Activated T-helper 9 cell treated with anti-CD3 and anti-CD28 coated beads, Interleukin-2, amount 50 U/mL, for 16 hours (primary cell): ENCODE data around the gene SH3RF2.

Experiments used
- DNase-seq: peaks from one replicate; pipeline ENCODE4 v3.0.0-alpha.2; 2020; ENCODE audit warnings: low read depth

The SH3RF2 gene

DNA sequence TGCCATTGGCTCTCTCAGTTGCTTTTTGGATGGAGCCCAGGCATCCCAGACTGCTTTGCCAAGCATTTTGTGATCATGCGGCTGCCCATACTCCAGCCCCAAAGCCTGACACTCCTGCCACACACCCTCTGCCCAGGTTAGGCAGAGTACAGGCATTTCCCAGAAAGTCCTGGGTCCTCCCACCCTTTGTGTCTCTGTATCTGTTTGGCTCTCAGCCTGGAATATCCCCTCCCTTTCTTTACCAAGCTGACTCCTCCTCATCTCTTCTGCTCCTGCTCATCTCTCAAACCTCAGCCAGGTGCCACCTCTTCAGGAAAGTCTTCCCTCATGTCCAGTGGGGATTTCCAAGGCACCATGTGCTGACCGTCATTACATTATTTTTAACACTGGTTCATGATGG, 14.3 kb upstream of the SH3RF2 start:
- DNase-seq, result no peak

DNA sequence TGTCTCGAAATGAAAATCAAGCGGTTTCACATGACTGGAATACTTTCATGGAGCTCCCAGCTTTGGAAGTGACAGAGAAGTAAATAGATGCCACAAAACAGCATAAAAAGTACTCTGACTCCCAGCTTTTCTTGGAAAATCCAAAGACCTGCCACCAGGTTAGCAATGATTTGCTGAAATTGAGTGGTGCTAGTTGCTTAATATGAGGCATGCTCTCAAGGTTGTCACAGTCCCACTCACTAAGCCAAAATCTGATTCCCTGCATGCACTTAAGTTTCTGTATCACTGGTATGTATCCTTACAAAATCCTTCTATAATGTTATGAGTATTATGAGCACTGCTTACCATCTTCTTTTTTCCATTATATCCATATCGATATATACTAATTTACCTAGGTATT, 13.0 kb upstream of the SH3RF2 start:
- DNase-seq, result no peak

DNA sequence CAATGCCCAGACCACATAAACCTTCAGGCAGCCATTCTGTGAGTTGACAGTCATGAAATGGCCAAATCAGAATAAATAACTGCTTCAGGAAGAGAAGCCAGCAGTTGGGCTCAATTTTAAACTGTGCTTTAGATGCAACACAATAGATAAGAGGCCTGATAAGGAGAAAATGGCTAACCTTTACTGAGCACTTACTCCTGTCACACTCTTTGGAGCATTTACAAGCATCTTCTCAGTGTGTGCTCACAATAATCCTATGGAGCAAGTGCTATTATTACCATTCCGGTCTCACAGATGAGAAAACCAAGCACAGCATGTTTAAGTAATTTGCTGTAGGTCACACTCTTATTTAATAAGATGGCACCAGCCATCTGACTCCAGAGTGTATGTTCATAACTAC, 11.5 kb upstream of the SH3RF2 start:
- DNase-seq, result no peak

DNA sequence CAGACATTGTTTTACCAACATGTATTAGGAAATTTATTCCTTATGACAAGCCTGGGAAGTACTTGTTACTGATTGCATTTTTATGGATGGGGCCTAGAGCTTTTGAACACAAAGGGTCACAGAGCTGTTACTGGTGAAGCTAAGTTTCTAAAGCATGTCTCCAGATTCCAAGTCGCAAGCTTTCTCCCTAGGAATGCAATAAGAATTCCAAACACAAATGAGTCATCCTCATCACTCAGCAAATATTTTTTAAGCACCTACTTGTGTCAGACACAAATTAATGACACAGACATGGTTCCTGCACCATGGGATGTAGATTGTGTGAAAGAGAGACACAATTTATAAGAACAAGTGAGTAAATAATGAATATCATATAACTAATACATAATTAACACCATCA, 11.0 kb upstream of the SH3RF2 start:
- no peak for DNase-seq

DNA sequence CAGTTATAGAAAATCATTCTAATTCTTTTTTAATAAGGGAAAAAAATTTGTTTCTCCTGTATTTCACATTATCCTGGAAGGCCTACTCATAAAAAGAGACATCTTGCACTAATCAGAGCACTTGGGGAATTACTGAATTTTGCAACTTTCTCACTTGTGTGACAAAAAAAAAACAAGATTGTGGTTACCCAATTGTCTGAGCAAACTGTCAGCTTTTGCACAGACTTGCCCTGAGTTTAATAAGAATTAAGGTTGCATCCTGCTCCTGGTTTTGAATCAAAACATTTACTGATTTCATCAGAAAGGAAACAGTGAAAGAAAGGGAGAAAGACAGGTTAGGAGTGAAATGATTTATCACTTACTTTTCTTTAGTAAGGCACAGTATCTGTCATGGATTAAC, 10.6 kb upstream of the SH3RF2 start:
- DNase-seq, result no peak

DNA sequence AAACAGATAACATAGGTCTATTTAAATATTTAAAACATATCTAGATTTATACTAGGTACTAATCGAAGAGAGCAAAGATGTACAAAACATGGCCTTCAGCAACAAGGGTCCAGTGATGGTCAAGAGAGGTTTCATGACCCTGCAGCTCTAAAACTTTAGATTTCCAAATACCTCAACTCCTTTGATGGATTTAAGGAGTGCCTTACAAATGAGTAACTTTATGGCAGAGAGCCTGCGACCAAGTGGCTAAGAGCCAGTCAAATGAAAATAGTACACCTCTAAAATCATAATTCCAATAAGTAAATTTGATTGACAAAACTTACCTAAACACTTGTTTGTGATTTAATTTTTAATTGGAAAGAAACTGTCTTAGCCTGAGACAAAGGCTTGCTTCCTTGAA, 4.7 kb upstream of the SH3RF2 start:
- no peak for DNase-seq

DNA sequence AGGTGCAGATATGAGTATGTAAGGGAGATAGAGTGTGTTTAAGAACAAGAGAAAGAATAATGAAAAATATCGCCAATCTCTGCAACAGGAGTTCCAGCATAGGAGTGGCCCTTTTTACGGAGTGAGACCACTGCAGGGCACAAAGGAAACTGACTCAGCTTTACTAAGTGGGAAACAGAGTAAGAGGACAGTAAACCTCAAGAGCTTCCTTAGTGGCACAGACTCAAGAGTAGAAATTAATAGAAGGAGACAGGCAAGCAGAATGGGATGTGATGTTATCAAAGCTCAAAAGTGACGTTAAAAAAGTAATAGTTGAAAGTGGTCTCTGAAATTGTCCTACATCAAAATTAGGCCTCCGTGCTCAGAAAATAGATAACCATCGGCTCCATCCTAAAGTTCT, 2.1 kb upstream of the SH3RF2 start:
- DNase-seq, result no peak

DNA sequence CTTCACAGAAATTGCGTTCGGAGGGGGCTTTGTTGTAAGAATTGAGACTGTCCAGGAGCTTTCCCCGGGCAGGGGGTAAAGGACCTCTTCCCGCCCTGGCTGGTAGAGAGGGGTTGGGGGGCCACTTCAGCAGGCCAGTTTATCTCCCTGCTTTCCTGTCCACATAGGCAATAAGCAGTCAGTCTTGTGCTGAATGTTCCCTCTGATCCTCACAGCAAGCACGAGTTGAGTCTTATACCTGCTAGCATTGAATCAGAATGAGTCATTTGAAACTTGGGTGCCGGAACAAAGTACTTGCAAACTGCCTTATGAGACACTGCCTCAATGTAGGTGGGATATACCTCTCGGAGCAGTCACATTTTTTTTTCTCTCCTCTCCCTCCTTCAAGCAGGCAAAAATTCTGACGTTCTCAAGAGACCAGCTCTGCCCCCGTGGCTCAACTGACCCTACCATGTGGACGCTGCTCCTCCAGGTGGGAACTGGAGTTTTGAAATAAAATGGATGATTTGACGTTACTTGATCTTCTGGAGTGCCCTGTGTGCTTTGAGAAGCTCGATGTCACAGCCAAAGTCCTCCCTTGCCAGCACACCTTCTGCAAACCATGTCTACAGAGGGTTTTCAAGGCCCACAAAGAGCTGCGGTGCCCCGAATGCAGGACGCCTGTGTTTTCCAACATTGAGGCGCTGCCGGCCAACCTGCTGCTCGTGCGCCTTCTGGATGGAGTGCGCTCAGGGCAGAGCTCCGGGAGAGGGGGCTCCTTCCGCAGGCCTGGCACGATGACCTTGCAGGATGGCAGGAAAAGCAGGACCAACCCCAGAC, 1.3 kb downstream of the SH3RF2 start:
- DNase-seq, result no peak

DNA sequence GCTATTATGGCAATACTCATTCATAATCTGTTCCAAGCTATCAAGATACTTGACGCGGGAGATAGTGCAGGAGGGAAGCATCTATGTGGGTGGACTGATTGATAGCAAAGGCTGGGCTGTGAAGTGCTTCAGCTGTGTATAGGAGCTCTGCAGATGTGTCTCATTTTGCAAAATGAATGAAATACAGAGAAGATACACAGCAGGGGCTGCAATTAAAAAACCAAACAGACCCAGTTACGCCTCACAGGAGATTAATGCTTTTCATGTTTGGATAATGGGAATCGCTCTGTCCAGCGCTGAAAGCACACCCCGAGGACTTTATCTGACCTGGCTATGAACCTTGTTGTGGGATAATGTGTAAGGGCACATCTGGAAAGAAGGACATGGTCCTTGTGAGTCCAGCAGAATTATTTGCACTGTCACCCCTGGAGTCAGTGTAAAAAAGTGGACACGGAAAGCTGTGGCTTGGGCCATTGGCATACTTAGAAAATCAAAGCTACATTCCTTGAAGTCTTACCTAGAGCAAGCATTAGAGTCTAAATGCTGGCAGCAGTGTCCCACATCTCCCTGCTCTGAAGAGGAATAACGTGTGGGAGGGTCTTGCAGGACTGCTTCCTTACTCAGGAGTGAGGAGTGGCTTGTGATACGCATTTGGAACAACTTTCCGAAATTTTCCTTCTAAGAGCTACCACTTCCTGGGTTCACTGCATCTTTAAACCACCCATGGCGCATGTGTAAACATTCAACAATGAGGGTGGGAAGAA, 2.6 kb downstream of the SH3RF2 start:
- DNase-seq, result no peak

DNA sequence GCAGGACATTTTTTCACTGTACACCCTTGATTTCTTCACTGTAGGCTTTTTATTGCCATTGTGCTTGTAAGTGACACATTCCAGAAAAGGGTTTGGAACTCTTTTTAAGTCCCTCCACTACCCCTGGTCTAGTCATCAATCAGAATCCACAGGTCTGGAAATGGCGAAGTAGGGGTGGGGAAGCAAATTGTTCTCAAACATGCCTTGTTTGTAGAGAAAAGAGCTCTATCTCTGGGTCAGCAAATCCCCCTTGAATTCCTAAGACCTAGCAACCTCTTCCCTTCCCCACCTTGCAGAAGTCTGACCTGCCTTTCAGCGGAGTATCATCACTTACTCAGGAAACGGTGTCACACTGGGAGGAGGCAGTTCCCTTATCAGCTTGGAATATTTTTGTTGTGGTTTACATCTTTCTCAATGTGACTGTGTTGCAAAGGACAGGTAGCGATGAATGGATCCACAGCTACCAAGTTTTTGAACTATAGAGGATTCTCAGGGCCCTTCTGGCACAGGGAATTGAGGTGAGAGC, 3.2 kb downstream of the SH3RF2 start:
- no peak for DNase-seq

DNA sequence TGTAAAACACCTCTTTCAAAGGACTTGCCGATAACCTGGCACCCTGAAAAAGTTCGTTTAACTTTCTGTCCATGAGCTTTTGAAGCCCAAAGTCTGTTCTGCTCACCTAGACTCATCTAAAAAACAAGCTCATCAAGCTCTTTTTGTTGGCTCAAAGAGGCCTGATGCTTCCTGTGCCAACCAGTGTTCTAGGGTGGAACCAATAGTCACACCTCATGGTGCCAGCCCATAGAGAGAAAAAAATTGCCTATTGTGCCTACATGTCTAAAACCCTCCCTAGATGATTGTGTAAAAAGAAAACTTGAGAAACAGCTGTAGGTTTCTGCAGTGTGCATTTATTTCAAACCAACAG, 4.7 kb downstream of the SH3RF2 start:
- no peak for DNase-seq

DNA sequence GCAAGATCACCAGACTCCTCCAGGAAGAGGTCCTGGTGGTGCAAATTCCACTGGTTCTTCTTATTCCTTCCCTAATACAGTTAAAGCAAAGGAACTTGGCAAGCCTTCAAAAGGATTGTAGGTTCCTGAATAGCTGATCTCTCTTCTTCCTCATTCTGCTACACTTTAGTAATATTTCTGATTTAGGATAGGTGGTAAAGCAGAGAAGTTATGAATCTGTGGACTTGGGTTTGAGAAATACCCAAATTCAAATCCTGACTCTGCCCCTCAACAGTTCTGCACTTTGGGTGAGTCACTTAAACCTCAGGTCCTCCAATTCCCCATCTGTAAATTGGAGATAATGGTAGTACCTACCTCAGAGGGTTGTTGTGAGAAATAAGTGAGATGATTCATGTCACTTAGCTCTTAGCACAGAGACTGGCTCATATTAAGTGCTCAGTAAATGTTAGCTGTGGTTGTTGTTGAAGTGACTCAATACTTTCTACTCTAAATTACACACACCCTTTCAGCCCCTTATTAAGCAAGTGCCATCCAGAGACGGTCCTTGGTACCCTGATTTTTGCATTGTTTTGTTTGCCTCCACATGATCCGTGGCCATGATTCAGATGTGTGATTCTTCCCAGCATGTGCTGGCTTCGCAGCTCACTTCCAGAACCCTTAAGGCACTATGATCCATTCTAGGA, 5.2 kb downstream of the SH3RF2 start:
- DNase-seq, result no peak

DNA sequence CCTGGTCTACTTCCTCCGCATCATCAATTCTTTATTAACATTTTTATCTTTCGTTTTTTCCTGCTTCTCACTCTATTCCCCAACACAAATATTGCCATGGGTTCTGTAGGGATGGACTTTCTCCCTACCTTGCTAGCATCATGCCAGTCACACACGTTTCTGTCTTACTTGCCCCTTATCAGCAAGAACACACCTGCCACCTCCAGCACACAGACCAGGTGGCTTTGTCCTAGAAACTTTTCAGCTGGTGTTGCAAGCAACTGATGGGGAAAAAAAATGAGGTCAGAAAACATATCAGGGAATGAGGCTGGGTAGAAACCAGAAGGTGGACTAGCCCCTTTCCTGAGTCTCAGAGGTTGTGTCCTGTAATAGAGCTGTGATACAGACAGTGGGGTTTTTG, 5.8 kb downstream of the SH3RF2 start:
- DNase-seq, result no peak

DNA sequence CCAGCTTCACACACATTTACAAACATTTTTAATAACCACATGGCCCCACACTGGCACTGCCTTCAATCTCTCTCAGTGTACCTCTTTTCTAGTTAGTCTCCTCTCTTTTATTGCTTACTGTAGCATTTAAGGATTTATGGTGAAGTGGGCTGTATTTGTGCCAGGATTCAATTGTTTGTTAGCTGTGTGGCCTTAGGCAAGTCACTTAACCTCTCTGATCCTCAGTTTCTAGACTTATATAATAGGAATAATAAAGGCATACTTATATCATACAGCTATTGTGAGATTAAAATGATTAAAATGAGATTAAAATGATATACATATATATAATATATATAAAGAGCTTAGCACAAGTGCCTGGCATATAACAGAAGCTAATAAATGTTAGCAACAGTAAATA, 6.4 kb downstream of the SH3RF2 start:
- DNase-seq, result no peak

DNA sequence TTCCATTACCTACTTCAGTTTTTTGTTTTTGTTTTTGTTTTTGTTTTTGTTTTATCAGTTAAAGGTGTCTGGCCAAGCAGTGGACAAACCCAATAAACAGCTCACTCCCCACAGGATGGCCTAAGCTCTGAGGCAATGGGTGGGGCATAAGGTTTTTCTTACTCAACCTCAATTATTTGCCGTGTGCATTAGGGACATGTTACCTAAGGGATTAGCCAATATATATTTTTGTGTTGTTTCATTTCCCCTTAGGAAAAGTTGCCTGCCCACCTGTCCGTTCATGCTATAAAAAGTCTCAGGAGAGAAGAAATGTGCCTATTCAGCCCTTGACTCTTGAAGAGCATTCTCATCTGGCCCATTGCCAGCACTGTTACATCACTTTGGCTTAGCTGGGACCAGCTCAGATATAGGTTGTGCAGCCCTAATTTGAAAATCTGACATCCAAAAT, 7.3 kb downstream of the SH3RF2 start:
- no peak for DNase-seq

DNA sequence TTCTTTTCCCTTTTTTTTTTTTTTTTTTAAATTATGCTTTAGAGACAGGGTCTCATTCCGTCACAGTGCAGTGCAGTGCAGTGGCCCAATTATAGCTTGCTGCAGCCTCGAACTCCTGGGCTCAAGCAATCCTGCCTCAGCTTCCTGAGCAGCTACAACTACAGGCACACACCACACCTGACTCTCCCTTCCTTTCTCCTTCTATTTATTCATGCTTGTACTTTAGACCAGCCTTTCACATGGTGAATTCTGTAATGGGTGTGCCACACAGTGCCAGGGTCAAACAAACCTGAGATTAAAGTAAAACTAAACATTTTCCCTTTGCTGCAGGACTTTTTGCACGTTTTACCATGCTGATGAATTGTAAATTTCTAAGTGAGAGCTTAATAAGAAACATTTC, 8.0 kb downstream of the SH3RF2 start:
- no peak for DNase-seq

DNA sequence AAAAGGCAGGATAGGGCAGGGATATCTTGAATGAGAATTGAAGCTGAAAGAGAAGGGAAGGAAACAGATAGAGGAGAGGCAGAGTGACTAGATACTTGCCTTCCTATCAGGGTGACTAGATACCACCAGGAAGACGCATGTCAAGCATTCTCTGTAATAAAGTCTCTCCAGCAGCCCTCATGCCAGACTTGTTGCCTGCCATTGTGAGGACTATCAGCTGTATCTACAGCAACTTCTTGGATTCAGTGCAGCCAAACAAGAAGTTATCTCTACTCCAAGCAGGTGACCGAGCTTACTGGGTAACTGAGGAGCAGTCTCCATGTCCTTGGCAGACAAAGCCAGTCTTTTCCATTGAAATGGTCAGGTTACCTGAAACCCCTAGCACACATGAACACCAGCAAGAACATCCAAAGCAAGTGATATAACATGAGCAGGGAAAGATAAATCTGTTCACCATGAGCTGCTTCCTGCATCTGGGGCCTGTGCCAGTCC, 9.3 kb downstream of the SH3RF2 start:
- no peak for DNase-seq

DNA sequence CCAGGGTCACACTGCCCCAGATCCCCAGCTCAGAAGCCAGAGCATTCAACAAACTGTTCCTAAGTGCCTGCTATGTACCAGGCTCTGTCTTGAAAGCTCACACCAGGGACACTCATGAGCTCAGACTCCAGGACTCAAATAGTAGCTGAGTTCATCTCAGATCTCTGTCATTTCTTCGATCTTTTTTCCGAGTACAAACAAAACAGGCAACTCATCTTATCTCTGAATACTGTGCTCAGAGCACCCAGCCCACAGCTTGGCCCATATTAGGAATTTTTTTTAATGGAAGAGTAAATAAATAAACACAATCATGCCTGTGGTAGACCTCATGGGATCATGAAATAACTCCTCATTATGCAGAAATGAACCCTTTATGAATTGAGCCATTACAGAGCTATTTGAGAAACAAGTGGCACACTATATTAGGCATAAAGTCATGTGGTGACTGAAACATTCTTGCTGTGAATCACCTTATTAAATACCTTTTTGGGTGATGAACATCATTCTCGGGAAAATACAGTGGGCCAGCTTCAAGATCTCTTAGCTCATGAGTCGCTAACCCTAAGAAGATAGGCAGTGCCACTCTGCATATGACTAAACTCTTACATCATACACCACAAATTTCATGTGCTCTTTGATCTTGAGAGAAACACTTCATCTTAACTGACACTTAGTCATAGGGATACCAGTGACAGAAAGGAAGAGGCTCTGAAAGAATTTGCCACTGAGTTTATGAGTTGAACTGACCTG, 9.9 kb downstream of the SH3RF2 start:
- DNase-seq, result no peak

DNA sequence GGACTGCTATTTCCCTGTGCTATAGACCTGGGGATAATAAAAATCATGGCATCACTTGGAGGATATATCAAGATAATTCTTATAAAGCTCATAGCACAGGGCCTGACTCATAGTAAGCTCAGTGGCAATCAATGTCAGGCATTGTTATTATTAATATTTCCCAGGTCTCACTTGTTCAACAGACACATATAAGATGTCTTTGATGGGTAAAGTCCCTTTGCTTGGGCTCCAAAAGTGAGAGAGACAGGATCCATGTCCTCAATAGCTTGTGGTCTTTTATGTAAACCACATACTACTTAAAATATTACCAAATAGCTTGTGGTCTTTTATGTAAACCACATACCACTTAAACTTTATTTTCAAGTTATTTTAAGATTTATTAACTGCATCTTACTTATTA, 11.2 kb downstream of the SH3RF2 start:
- DNase-seq, result no peak

DNA sequence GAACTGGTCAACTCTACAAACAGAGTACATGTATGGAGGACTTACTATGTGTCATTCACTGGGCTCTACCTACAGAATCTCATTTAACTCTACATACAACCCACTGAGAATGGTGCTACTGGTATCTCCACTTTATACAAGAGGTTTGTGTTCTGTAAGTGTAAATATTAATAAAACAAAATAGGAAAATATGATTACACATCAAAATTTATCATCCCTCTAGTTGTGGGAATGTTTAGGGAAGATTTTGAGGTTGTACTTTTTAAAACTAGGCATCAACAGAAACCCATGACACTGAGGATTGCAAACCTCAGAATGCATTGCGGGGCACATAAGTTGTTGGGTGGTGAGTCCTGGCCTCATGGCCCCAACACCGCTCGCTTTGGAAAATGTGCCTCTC, 11.7 kb downstream of the SH3RF2 start:
- no peak for DNase-seq

DNA sequence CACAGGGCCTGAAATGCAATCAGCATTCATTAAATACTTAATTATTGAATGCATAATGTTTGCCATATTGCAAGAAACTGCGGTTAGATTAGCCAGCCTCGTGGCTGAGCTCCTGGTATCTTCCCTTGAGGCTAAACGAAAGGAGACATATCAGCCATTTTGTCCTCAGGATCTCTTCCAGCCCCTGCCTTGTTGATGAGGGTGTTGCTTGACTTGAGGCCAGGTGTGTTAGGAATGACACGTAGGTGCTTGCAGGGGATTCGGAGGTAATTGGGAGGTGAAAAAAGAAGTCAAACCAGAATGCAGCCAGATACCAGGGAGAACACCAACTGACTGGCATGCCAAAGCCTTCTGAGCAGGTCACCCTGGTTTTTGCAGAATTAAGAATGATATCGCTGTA, 12.5 kb downstream of the SH3RF2 start:
- DNase-seq, result no peak

DNA sequence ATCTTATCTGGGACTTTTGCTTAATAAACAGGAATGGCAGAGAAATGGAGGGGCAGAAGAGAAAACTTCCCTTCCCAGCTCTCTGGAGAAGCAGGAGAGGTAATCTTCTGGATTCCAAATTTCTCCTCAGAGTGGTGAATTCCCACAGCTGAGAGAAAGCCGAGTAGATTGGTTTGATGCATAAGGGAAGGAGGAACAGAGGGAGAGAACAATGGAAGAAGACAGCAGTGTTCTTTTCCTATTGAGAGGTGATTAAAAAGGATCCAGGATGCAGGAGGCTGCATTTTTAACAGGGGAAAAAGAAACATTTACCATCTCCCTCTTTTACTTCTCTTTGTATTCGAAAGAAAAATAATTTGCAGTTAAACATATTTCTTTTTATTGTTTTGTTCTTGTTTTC, 13.1 kb downstream of the SH3RF2 start:
- DNase-seq, result no peak
